ENCODE data around the gene RPS6KA1.

DNA sequence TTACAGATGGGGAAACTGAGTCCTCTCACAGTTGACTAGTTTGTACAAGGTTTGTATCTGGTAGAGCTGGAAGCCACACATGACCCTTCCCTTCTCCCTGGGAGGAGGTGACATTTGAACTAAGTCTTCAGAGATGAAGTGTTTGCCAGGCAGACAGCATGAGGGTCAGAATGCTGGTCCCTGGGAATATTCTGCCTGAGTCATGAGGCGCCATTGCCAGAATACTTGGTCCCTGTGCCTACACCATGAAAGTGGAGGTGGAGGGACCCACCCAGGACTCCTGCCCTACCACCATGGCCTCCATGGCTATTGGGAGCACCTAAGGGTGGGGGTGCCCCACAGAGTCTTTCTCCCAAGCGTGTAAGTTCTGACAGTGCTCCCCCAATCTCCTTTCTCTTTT, 7.0 kb downstream of the RPS6KA1 start:
- TF ChIP-seq JUND (IDR thresholded peaks at IDR 0.05; ENCODE audit: borderline replicate concordance, low read depth, low read length) (no peak), JUND (tag; IDR thresholded peaks at IDR 0.05; ENCODE audit: borderline replicate concordance, low read depth, low read length) (no peak), JUN (IDR thresholded peaks at IDR 0.05; ENCODE audit: borderline replicate concordance, low read depth, low read length) (no peak), JUN (CRISPR knock-in tag; IDR thresholded peaks at IDR 0.05; ENCODE audit: borderline replicate concordance) (no peak), TARDBP (IDR thresholded peaks at IDR 0.05) (no peak), FOXK1 (CRISPR knock-in tag; IDR thresholded peaks at IDR 0.05; ENCODE audit: borderline replicate concordance) (no peak)
- TF ChIP-seq, protein P1, sequence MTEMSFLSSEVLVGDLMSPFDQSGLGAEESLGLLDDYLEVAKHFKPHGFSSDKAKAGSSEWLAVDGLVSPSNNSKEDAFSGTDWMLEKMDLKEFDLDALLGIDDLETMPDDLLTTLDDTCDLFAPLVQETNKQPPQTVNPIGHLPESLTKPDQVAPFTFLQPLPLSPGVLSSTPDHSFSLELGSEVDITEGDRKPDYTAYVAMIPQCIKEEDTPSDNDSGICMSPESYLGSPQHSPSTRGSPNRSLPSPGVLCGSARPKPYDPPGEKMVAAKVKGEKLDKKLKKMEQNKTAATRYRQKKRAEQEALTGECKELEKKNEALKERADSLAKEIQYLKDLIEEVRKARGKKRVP (CRISPR knock-in tag; IDR thresholded peaks at IDR 0.05): no peak
- TF ChIP-seq, protein P2, sequence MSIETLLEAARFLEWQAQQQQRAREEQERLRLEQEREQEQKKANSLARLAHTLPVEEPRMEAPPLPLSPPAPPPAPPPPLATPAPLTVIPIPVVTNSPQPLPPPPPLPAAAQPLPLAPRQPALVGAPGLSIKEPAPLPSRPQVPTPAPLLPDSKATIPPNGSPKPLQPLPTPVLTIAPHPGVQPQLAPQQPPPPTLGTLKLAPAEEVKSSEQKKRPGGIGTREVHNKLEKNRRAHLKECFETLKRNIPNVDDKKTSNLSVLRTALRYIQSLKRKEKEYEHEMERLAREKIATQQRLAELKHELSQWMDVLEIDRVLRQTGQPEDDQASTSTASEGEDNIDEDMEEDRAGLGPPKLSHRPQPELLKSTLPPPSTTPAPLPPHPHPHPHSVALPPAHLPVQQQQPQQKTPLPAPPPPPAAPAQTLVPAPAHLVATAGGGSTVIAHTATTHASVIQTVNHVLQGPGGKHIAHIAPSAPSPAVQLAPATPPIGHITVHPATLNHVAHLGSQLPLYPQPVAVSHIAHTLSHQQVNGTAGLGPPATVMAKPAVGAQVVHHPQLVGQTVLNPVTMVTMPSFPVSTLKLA (conservative IDR thresholded peaks at IDR 0.05): no peak
